HepG2 (cell line): ENCODE measurements around the gene PIM1. TPM values are rescaled to one million over a fixed set of nuclear protein-coding genes. Genes with fewer than 3 reads are reported as not detected.
A peak's percentile ranks its signal among the peaks of the same experiment; 100 is the strongest.

Experiments
- ATF4 ChIP-seq, 2 experiments: fragments of 450-650 bp in 1 of 2; sonication (generic) in 1 of 2; formaldehyde crosslinking; IDR thresholded peaks; 2 replicates each; pipeline versions ENCODE4 v1.5.0 to v1.8.0; 2020 to 2022; ENCODE audit warnings: mild to moderate bottlenecking in 1 of 2, missing genetic modification reagents in 1 of 2
- ETV5 ChIP-seq: IDR thresholded peaks from 2 replicates; pipeline ENCODE4 v1.6.1; 2018; ENCODE audit warnings: missing biosample characterization, missing genetic modification reagents, inconsistent platforms, borderline replicate concordance
- HNF1A ChIP-seq, 2 experiments: sonication (generic) in 1 of 2; formaldehyde crosslinking in 1 of 2; IDR thresholded peaks; 2 replicates each; pipeline versions ENCODE4 v1.4.0 to v1.6.1; 2016 to 2020; ENCODE audit warnings: borderline replicate concordance in 1 of 2, low read depth in 1 of 2, mild to moderate bottlenecking in 1 of 2, missing genetic modification reagents in 1 of 2
- MAZ ChIP-seq, 2 experiments: sonication (generic) in 1 of 2; formaldehyde crosslinking in 1 of 2; IDR thresholded peaks; 2 replicates each; pipeline versions ENCODE4 v1.5.0 to v1.6.1; 2012 to 2020; ENCODE audit warnings: low read depth in 2 of 2, mild to moderate bottlenecking in 2 of 2, borderline replicate concordance in 1 of 2, improper control_type of control experiment in 1 of 2, low read length in 1 of 2, missing genetic modification reagents in 1 of 2, moderate library complexity in 1 of 2
- PREB ChIP-seq: sonication (generic); formaldehyde crosslinking; IDR thresholded peaks from 2 replicates; pipeline ENCODE4 v1.4.0; 2020; ENCODE audit warnings: missing genetic modification reagents
- ZBTB34 ChIP-seq: sonication (generic); formaldehyde crosslinking; IDR thresholded peaks from 2 replicates; pipeline ENCODE4 v1.8.0; 2022; ENCODE audit warnings: mild to moderate bottlenecking, missing genetic modification reagents
- ZBTB49 ChIP-seq: sonication (generic); formaldehyde crosslinking; IDR thresholded peaks from 2 replicates; pipeline ENCODE4 v1.4.0; 2020; ENCODE audit warnings: missing genetic modification reagents, borderline replicate concordance
- ZNF280D ChIP-seq: sonication (generic); formaldehyde crosslinking; IDR thresholded peaks from 2 replicates; pipeline ENCODE4 v1.5.1; 2020; ENCODE audit warnings: mild to moderate bottlenecking, missing genetic modification reagents
- ZNF543 ChIP-seq: sonication (generic); formaldehyde crosslinking; IDR thresholded peaks from 2 replicates; pipeline ENCODE4 v1.4.0; 2020; ENCODE audit warnings: mild to moderate bottlenecking, missing genetic modification reagents
- ZNF629 ChIP-seq: sonication (generic); formaldehyde crosslinking; conservative IDR thresholded peaks from 2 replicates; pipeline ENCODE4 v1.5.0; 2020; ENCODE audit warnings: missing genetic modification reagents
- polyA plus RNA-seq, 8 experiments: library from polyadenylated mRNA; depleted of rRNA in 3 of 8; stranded (reverse) in 7 of 8; unstranded in 1 of 8; fragments of >200 nt; fragmentation: Illumina TruSeq in 4 of 8; extraction: Trizol in 4 of 8; gene quantifications; 2 replicates each; pipeline versions ENCODE4 v1.2.1 to v1.2.3, GENCODE V29; 2011 to 2016; ENCODE audit warnings: low read depth in 4 of 8, missing spikeins in 1 of 8, mixed read lengths in 1 of 8; ENCODE audit not compliant: insufficient read depth in 1 of 8
- total RNA-seq, 5 experiments: library from RNA; depleted of rRNA; stranded (reverse); fragments of >200 nt; fragmentation: Illumina TruSeq; extraction: Trizol; gene quantifications; 2 replicates each; pipeline ENCODE4 v1.2.3, GENCODE V29; 2016; ENCODE audit warnings: low read depth in 1 of 5

PIM1 gene
- total and polyA plus RNA-seq, 2 of the 13 experiments (the other 11 are each of a cell fraction or from before 2014, with no cell fraction given): 29.4 to 117 TPM

GRCh38 chr6:37169496-37170272 is at the start of gene PIM1 (continued):
- TF ChIP-seq ZNF280D: 0 out of 2 replicates have a peak, but pooled peaks have one; percentile 5
- TF ChIP-seq PREB: no peak
- peak in 1 of 2 experiments; percentile 44; a peak in 1 of 4 replicates for TF ChIP-seq ATF4 (CRISPR knock-in tag; IDR thresholded peaks at IDR 0.05)
- peak; percentile 47; the same call in 1 of the 2 replicates for TF ChIP-seq ZNF629 (CRISPR knock-in tag)
- no peak for TF ChIP-seq ZBTB34 (CRISPR knock-in tag)
- peak; percentile 94 for TF ChIP-seq ETV5 (CRISPR knock-in tag)
- TF ChIP-seq ZNF543 (CRISPR knock-in tag): no peak
- TF ChIP-seq MAZ (IDR thresholded peaks at IDR 0.05; ENCODE audit: borderline replicate concordance, low read depth, low read length): peak; percentile 94
- TF ChIP-seq MAZ (CRISPR knock-in tag; IDR thresholded peaks at IDR 0.05; ENCODE audit: low read depth): peak; percentile 91
- 0 out of 2 replicates have a peak, but pooled peaks have one; percentile 20 for TF ChIP-seq HNF1A (IDR thresholded peaks at IDR 0.05; ENCODE audit: low read depth)
- TF ChIP-seq HNF1A (CRISPR knock-in tag; IDR thresholded peaks at IDR 0.05; ENCODE audit: borderline replicate concordance): no peak; the same call in 1 of the 2 replicates
- TF ChIP-seq ZBTB49 (CRISPR knock-in tag): no peak
